ENCODE measurements around the gene ZNF414. TPM values are rescaled to one million over a fixed set of nuclear protein-coding genes. Genes with fewer than 3 reads are reported as not detected.

Gene ZNF414
- total and polyA plus RNA-seq, 2 donors (not counting 1 experiment from before 2014, with no cell fraction given) = 43.8 to 52.0 TPM

- WGBS (ENCODE audit: insufficient coverage) = 100% methylated on average over 8 of the region's 8 CpGs
- CTCF ChIA-PET = interaction anchor here (0.9 kb wide), 1 partner anchor 25 kb away, joined by 3 read pairs; no protein-coding TSS in a partner anchor
- H3K4me1 ChIP-seq (ENCODE audit: control insufficient read depth in 2 of 2, insufficient read depth in 2 of 2, low read length in 2 of 2) = peaks cover 2 to 7% of the 10 kb centered on the region in 2 donors
- peaks cover 11 to 76% of the 10 kb centered on the region in 2 experiments for H3K36me3 ChIP-seq (replicated peaks in 1 of 2; ENCODE audit: control extremely low read depth in 1 of 2, control insufficient read depth in 1 of 2, extremely low read depth in 1 of 2, insufficient read depth in 2 of 2, low read length in 1 of 2)
- Mint-ChIP-seq H3K4me1 (peaks cover 36% of the 10 kb centered on the region), H3K4me3 (no peak overlapping the region), H3K27ac (no peak overlapping the region), H3K27me3 (no peaks in the 10 kb centered on the region), H3K9me3 (ENCODE audit: insufficient read depth) (no peaks in the 10 kb centered on the region)
- H3K27me3 ChIP-seq (replicated peaks in 1 of 4; ENCODE audit: control extremely low read depth in 1 of 4, control insufficient read depth in 3 of 4, insufficient read depth in 4 of 4, low read length in 3 of 4) = no peaks in the 10 kb centered on the region
- peaks cover 95% of the 10 kb centered on the region for H3K79me2 ChIP-seq (ENCODE audit: control insufficient read depth, insufficient read depth, low read length)
- no peak overlapping the region for H3K9ac ChIP-seq (ENCODE audit: low read length)
- H3K4me2 ChIP-seq (replicated peaks; ENCODE audit: low read depth, low read length, poor library complexity, severe bottlenecking) = no peak overlapping the region
- H3K4me3 ChIP-seq (ENCODE audit: control extremely low read depth in 1 of 5, extremely low read depth in 1 of 5, insufficient read depth in 1 of 5, low read depth in 2 of 5, low read length in 4 of 5) = no peak overlapping the region
- ATAC-seq (ENCODE audit: low read depth) = no peak
- POLR2A ChIA-PET = no interaction called here
- H2AFZ ChIP-seq (ENCODE audit: insufficient read depth, low read depth, low read length, poor library complexity, severe bottlenecking) = no peak overlapping the region
- no peak overlapping the region for H3K27ac ChIP-seq (ENCODE audit: low read length in 2 of 2)
- no peak for DNase-seq
- H3K9me3 ChIP-seq (ENCODE audit: control extremely low read depth in 1 of 3, control insufficient read depth in 2 of 3, insufficient read depth in 1 of 3, low read length in 2 of 3) = no peaks in the 10 kb centered on the region
- H4K20me1 ChIP-seq (ENCODE audit: control insufficient read depth, insufficient read depth, low read length, poor library complexity, severe bottlenecking) = peaks cover 78% of the 10 kb centered on the region
- intact Hi-C loops (cut with micrococcal nuclease) = no loop called here
- TF ChIP-seq EZH2 (IDR thresholded peaks at IDR 0.05; ENCODE audit: borderline replicate concordance, insufficient read depth, low read depth, low read length, poor library complexity, severe bottlenecking) (no peak), CTCF (IDR thresholded peaks at IDR 0.05) (no peak)
These were observed 50.6 kb downstream of the ZNF414 start for GRCh38 chr19:8463365-8463764.

- no peak overlapping the region for H3K27ac Mint-ChIP-seq
- CTCF ChIA-PET = interaction anchor here (0.9 to 1.9 kb wide), 3 partner anchors 15 to 116 kb away, joined by 3 to 5 read pairs (median 4); no protein-coding TSS in a partner anchor
- POLR2A ChIA-PET = no interaction called here
These were observed 51.4 kb downstream of the ZNF414 start for GRCh38 chr19:8462571-8462970.

More at GRCh38 chr19:8462571-8462970, 51.4 kb downstream of the ZNF414 start:
- H3K27me3 Mint-ChIP-seq = no peaks in the 10 kb centered on the region
- Histone ChIP-seq H3K79me2 (ENCODE audit: control insufficient read depth, insufficient read depth, low read length) (peaks cover 96% of the 10 kb centered on the region), H2AFZ (ENCODE audit: insufficient read depth, low read depth, low read length, poor library complexity, severe bottlenecking) (no peak overlapping the region), H3K9me3 (ENCODE audit: control extremely low read depth in 1 of 3, control insufficient read depth in 2 of 3, insufficient read depth in 1 of 3, low read length in 2 of 3) (no peaks in the 10 kb centered on the region), H3K4me2 (replicated peaks; ENCODE audit: low read depth, low read length, poor library complexity, severe bottlenecking) (no peak overlapping the region), H3K4me3 (ENCODE audit: control extremely low read depth in 1 of 5, extremely low read depth in 1 of 5, insufficient read depth in 1 of 5, low read depth in 2 of 5, low read length in 4 of 5) (no peak overlapping the region), H3K27ac (ENCODE audit: low read length in 2 of 2) (no peak overlapping the region), H3K4me1 (ENCODE audit: control insufficient read depth in 2 of 2, insufficient read depth in 2 of 2, low read length in 2 of 2) (peaks cover 10 to 13% of the 10 kb centered on the region in 2 donors), H3K27me3 (replicated peaks in 1 of 4; ENCODE audit: control extremely low read depth in 1 of 4, control insufficient read depth in 3 of 4, insufficient read depth in 4 of 4, low read length in 3 of 4) (no peaks in the 10 kb centered on the region), H4K20me1 (ENCODE audit: control insufficient read depth, insufficient read depth, low read length, poor library complexity, severe bottlenecking) (peaks cover 86% of the 10 kb centered on the region), H3K9ac (ENCODE audit: low read length) (no peak overlapping the region), H3K36me3 (replicated peaks in 1 of 2; ENCODE audit: control extremely low read depth in 1 of 2, control insufficient read depth in 1 of 2, extremely low read depth in 1 of 2, insufficient read depth in 2 of 2, low read length in 1 of 2) (peaks cover 11 to 77% of the 10 kb centered on the region in 2 experiments)
- no peaks in the 10 kb centered on the region for H3K9me3 Mint-ChIP-seq (ENCODE audit: insufficient read depth)
- intact Hi-C loops (cut with micrococcal nuclease) = no loop called here
- no peak overlapping the region for H3K4me3 Mint-ChIP-seq
- H3K4me1 Mint-ChIP-seq = peaks cover 44% of the 10 kb centered on the region
- DNase-seq (no peak), ATAC-seq (ENCODE audit: low read depth) (no peak)
- TF ChIP-seq CTCF (IDR thresholded peaks at IDR 0.05) (no peak), EZH2 (IDR thresholded peaks at IDR 0.05; ENCODE audit: borderline replicate concordance, insufficient read depth, low read depth, low read length, poor library complexity, severe bottlenecking) (no peak)
- 92% methylated on average over 5 of the region's 5 CpGs for WGBS (ENCODE audit: insufficient coverage)

All from B cell (primary cell).